Trophoblast cell (in vitro differentiated cells and primary cell): Measurements from ENCODE around the gene SNCG.

Experiments
- DNase-seq, 2 donors: peaks; one replicate each; pipeline ENCODE4 v3.0.0-alpha.2; 2016
- H2AFZ ChIP-seq: 2 replicates; pipeline ENCODE4 v1.6.1; 2013; ENCODE audit warnings: low read length, moderate library complexity, mild to moderate bottlenecking; ENCODE audit not compliant: insufficient read depth, poor library complexity
- H2AK5ac ChIP-seq: 2 replicates; pipeline ENCODE4 v1.6.1; 2013; ENCODE audit warnings: mild to moderate bottlenecking, low read length
- H2BK120ac ChIP-seq: 2 replicates; pipeline ENCODE4 v1.6.1; 2013; ENCODE audit warnings: low read length, mild to moderate bottlenecking, moderate library complexity; ENCODE audit not compliant: insufficient read depth, poor library complexity
- H2BK12ac ChIP-seq: 2 replicates; pipeline ENCODE4 v1.6.1; 2013; ENCODE audit warnings: mild to moderate bottlenecking, low read length, moderate library complexity
- H2BK5ac ChIP-seq: 2 replicates; pipeline ENCODE4 v1.6.1; 2013; ENCODE audit warnings: low read length, low read depth, moderate library complexity, mild to moderate bottlenecking; ENCODE audit not compliant: poor library complexity
- H3K14ac ChIP-seq: 2 replicates; pipeline ENCODE4 v1.6.1; 2013; ENCODE audit warnings: mild to moderate bottlenecking, low read length
- H3K18ac ChIP-seq: 2 replicates; pipeline ENCODE4 v1.6.1; 2013; ENCODE audit warnings: mild to moderate bottlenecking, low read length
- H3K23ac ChIP-seq: 2 replicates; pipeline ENCODE4 v1.6.1; 2013; ENCODE audit warnings: low read length
- H3K27ac ChIP-seq: 2 replicates; pipeline ENCODE4 v1.5.1; 2013; ENCODE audit warnings: low read depth, mild to moderate bottlenecking, inconsistent platforms, low read length, moderate library complexity
- H3K27me3 ChIP-seq: 2 replicates; pipeline ENCODE4 v1.6.1; 2013; ENCODE audit warnings: inconsistent platforms, mild to moderate bottlenecking, low read length, moderate library complexity; ENCODE audit not compliant: insufficient read depth
- H3K36me3 ChIP-seq, 2 experiments: 1 replicate in 1 of 2; 2 replicates in 1 of 2; pipeline ENCODE4 v1.6.1; 2013; ENCODE audit warnings: low read length in 2 of 2, mild to moderate bottlenecking in 2 of 2, moderate library complexity in 1 of 2; ENCODE audit not compliant: insufficient read depth in 2 of 2, control insufficient read depth in 1 of 2
- H3K4ac ChIP-seq: 2 replicates; pipeline ENCODE4 v1.6.1; 2013; ENCODE audit warnings: low read depth, mild to moderate bottlenecking, low read length, moderate library complexity
- H3K4me1 ChIP-seq, 2 experiments: 1 replicate in 1 of 2; 2 replicates in 1 of 2; pipeline ENCODE4 v1.6.1; 2013; ENCODE audit warnings: low read length in 2 of 2, mild to moderate bottlenecking in 2 of 2, moderate library complexity in 1 of 2; ENCODE audit not compliant: insufficient read depth in 2 of 2, control insufficient read depth in 1 of 2
- H3K4me2 ChIP-seq: 2 replicates; pipeline ENCODE4 v1.6.1; 2013; ENCODE audit warnings: inconsistent platforms, mild to moderate bottlenecking, low read length, moderate library complexity
- H3K4me3 ChIP-seq: 2 replicates; pipeline ENCODE4 v1.5.1; 2013; ENCODE audit warnings: mild to moderate bottlenecking, low read depth, low read length, inconsistent platforms
- H3K79me1 ChIP-seq: one replicate; pipeline ENCODE4 v1.6.1; 2013; ENCODE audit warnings: low read length
- H3K79me2 ChIP-seq: 2 replicates; pipeline ENCODE4 v1.6.1; 2013; ENCODE audit warnings: low read length, mild to moderate bottlenecking; ENCODE audit not compliant: control insufficient read depth, insufficient read depth, poor library complexity
- H3K9ac ChIP-seq: 2 replicates; pipeline ENCODE4 v1.6.1; 2013; ENCODE audit warnings: mild to moderate bottlenecking, low read length
- H3K9me3 ChIP-seq: 2 replicates; pipeline ENCODE4 v1.6.1; 2013; ENCODE audit warnings: low read depth, mild to moderate bottlenecking, control low read depth, inconsistent platforms, low read length; ENCODE audit not compliant: insufficient read depth
- H4K12ac ChIP-seq: 2 replicates; pipeline ENCODE4 v1.6.1; 2013; ENCODE audit warnings: low read depth, mild to moderate bottlenecking, low read length, moderate library complexity
- H4K8ac ChIP-seq: 2 replicates; pipeline ENCODE4 v1.6.1; 2013; ENCODE audit warnings: low read depth, mild to moderate bottlenecking, low read length, moderate library complexity
- H4K91ac ChIP-seq: one replicate; pipeline ENCODE4 v1.6.1; 2013; ENCODE audit warnings: low read depth, mild to moderate bottlenecking, low read length, moderate library complexity
- WGBS: extraction: QIAGEN DNeasy Blood & Tissue Kit; methylation state at CpG from one replicate; pipeline ENCODE4 v1.1.7; 2013; ENCODE audit warnings: missing lambda C conversion rate; ENCODE audit not compliant: insufficient read length, insufficient coverage; ENCODE audit errors: extremely low coverage; 5-methylcytosine and 5-hydroxymethylcytosine counted together

The SNCG gene

DNA sequence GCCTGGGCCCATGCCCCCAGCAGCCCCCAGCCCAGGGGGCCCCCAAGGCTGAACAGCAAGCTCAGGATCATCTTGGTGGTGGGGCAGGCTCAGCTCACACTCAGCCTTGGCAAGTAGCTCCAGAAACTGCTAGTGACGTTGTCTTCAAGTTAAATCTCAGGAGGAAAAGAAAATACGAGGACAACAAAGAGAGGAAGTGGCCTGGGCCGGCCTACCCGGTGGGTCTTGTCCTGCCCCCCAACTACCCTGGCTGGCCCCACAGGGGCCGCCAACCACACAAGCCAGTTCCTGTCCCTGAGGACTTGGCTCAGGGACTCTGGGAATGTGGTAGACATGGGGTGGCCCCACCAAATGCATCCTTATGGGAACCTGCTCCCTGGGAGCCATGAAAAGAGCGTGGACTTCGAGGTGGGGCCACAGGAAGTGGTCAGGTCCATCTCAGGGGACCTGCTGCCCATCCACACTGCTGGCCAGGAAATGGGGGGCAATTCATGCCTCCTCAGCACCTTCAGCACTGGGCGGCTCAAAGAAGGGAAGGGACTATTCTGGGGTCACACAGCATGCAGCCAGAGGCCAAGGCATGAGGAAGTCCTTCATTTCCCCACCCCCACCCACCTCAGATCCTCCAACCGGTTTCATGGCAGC lies 806 bp upstream of the SNCG start, which contains the start of gene MMRN2:
MMRN2 (minus strand) TSS at position 145 of the 645 bp plus-strand sequence; CDS start at position 71, 74 bp downstream.
- H2AK5ac ChIP-seq, result peak within 1 kb of the TSS; percentile 48
- DNase-seq, result no peak
- no peak within 1 kb of the TSS for H2AFZ ChIP-seq
- no peak within 1 kb of the TSS for H3K4ac ChIP-seq
- no peak within 1 kb of the TSS for H4K12ac ChIP-seq
- peaks cover 34 to 45% of the 10 kb centered on the region in 2 experiments for H3K4me1 ChIP-seq
- H3K14ac ChIP-seq, result peak within 1 kb of the TSS; percentile 26
- no peak within 1 kb of the TSS for H2BK5ac ChIP-seq
- no peak within 1 kb of the TSS for H3K18ac ChIP-seq
- no peaks in the 10 kb centered on the region for H3K36me3 ChIP-seq
- peak within 1 kb of the TSS; percentile 44 for H2BK12ac ChIP-seq
- peak within 1 kb of the TSS; percentile 20 for H4K91ac ChIP-seq
- no peak within 1 kb of the TSS for H3K23ac ChIP-seq
- peaks cover 13% of the 10 kb centered on the region for H3K79me1 ChIP-seq
- WGBS, result no CpG with 5 or more reads among the region's 9 CpGs
- H3K9me3 ChIP-seq, result peaks cover 12% of the 10 kb centered on the region
- H3K9ac ChIP-seq, result no peak within 1 kb of the TSS
- H3K4me2 ChIP-seq, result no peak within 1 kb of the TSS
- H3K27me3 ChIP-seq, result no peaks in the 10 kb centered on the region
- no peak within 1 kb of the TSS for H4K8ac ChIP-seq
- no peak within 1 kb of the TSS for H2BK120ac ChIP-seq
- H3K79me2 ChIP-seq, result peaks cover 2% of the 10 kb centered on the region
- H3K27ac ChIP-seq, result no peak within 1 kb of the TSS
- H3K4me3 ChIP-seq, result no peak within 1 kb of the TSS

DNA sequence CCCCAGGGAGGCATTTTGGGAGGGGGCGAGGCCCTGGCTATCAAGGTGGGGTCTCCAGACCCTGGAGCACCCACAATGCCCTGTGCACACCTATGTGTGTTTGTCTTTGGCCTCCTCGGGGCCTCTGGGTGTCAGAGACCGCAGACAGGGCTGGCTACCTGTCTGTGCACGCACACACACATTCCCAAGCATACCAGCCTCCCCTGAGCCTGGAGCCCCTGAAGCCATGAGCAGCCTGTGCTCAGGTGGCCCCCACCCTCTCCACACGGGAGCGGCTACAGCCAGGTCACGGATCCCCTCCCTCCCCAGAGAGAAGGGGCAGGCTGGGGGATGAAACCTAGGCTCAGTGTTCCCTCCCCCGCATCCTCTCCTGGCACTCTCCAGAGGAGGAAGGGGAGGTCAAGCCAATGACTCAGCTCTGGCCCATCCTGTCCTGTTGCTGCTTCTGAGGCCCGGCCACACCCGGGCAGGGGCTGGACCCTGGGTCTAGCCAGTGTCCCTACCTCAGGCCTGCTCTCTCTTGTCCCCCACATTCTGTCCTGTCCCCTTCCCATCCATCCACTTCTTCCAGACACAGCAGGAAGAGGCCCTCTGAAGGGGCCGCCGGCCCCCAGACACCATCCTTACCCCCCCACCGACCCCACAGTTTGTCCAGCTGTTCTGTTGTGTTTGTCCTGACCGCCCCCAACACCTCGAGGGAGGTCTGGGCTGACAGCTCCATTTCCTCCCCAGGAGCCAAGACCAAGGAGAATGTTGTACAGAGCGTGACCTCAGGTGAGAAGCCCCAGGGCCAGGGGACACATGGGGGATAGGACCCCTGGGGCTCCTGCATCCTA lies 720 bp downstream of the SNCG start:
- no peaks in the 10 kb centered on the region for H3K79me2 ChIP-seq
- peaks cover 29 to 39% of the 10 kb centered on the region in 2 experiments for H3K4me1 ChIP-seq
- H4K8ac ChIP-seq, result peak overlapping the region; percentile 42
- H2AFZ ChIP-seq, result peak overlapping the region; percentile 0
- H3K14ac ChIP-seq, result peak overlapping the region; percentile 55
- no peak overlapping the region for H3K23ac ChIP-seq
- peak in 1 of 2 donors; percentile 21 for DNase-seq
- no peak overlapping the region for H4K12ac ChIP-seq
- no peak overlapping the region for H3K27ac ChIP-seq
- H3K4ac ChIP-seq, result no peak overlapping the region
- H3K4me3 ChIP-seq, result no peak overlapping the region
- peak overlapping the region; percentile 4 for H2AK5ac ChIP-seq
- no peaks in the 10 kb centered on the region for H3K36me3 ChIP-seq
- peaks cover 6% of the 10 kb centered on the region for H3K9me3 ChIP-seq
- no peak overlapping the region for H2BK5ac ChIP-seq
- no peak overlapping the region for H3K9ac ChIP-seq
- H3K27me3 ChIP-seq, result no peaks in the 10 kb centered on the region
- H3K4me2 ChIP-seq, result no peak overlapping the region
- peak overlapping the region; percentile 27 for H2BK12ac ChIP-seq
- peak overlapping the region; percentile 27 for H3K18ac ChIP-seq
- peak overlapping the region; percentile 69 for H4K91ac ChIP-seq
- peak overlapping the region; percentile 34 for H2BK120ac ChIP-seq
- WGBS, result no CpG with 5 or more reads among the region's 16 CpGs
- H3K79me1 ChIP-seq, result peaks cover 9% of the 10 kb centered on the region

DNA sequence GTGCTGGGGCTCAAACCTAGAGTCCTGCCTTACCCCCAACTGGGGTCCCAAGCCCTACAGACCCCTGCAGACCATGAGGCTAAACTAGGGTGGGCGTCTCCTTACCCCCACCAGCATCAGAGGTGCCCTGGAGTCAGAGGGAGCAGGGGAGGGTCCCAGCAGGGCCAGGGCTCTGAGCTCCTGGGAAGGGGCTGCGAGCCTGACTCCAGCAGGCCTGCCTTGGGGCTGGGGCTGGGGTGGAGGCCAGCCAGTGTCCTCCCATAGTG lies 1.3 kb downstream of the SNCG start:
- Histone ChIP-seq H3K4ac (peak overlapping the region; percentile 13), H3K18ac (peak overlapping the region; percentile 2), H3K23ac (no peak overlapping the region), H3K27me3 (no peaks in the 10 kb centered on the region), H2AFZ (peak overlapping the region; percentile 0), H3K27ac (no peak overlapping the region), H3K14ac (peak overlapping the region; percentile 55), H3K36me3 (no peaks in the 10 kb centered on the region), H3K4me1 (peaks cover 26 to 41% of the 10 kb centered on the region in 2 experiments), H3K4me2 (no peak overlapping the region), H2AK5ac (peak overlapping the region; percentile 90), H4K12ac (no peak overlapping the region), H4K8ac (no peak overlapping the region), H3K9me3 (peaks cover 6% of the 10 kb centered on the region), H2BK12ac (peak overlapping the region; percentile 77), H4K91ac (peak overlapping the region; percentile 69), H3K4me3 (no peak overlapping the region), H2BK5ac (no peak overlapping the region), H2BK120ac (peak overlapping the region; percentile 34), H3K79me1 (peaks cover 9% of the 10 kb centered on the region), H3K79me2 (no peaks in the 10 kb centered on the region), H3K9ac (no peak overlapping the region)
- no CpG with 5 or more reads among the region's 2 CpGs for WGBS
- no peak for DNase-seq

DNA sequence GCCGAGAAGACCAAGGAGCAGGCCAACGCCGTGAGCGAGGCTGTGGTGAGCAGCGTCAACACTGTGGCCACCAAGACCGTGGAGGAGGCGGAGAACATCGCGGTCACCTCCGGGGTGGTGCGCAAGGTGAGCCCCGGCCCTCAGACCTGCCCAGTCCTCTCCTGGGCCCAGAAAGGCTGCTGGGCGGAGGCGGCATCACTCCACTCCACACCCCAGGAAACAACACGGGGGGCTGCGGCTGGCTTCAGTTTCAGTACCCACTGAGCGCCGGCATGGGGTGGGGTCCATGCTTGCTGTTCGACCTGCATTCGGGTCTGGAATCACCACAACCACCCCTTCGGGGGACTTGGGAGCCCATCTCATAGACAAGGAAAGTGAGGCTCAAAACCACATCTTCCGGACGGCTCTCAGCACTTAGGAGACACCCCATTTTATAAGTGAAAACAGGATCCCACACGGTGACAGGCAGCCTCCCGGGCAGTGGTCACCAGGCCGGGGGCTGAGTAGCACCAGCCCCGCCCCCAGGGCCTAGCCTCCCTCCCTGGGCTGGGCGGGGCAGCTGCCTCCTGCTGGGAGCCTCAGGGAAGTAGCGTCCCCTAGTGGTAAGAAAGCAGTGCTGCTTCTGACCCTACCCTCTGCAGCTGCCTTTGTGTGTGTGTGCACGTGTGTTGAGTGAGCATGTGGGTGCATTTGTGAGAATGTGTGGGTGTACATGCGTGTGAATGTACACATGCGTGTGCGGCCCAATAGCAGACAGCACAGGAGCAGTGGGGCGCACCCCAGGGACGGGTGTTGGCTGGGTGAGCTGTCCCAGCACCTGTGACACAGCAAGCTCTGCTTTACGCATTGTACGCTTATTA lies 1.8 kb downstream of the SNCG start:
- H3K23ac ChIP-seq, result no peak overlapping the region
- peak overlapping the region; percentile 55 for H3K14ac ChIP-seq
- peak; percentile 44 to 62 for DNase-seq
- no peaks in the 10 kb centered on the region for H3K36me3 ChIP-seq
- H2BK120ac ChIP-seq, result peak overlapping the region; percentile 34
- peak overlapping the region; percentile 69 for H4K91ac ChIP-seq
- H3K27ac ChIP-seq, result no peak overlapping the region
- no peak overlapping the region for H4K12ac ChIP-seq
- H3K4ac ChIP-seq, result peak overlapping the region; percentile 13
- peaks cover 6% of the 10 kb centered on the region for H3K9me3 ChIP-seq
- H2BK12ac ChIP-seq, result peak overlapping the region; percentile 77
- H3K4me3 ChIP-seq, result no peak overlapping the region
- no CpG with 5 or more reads among the region's 37 CpGs for WGBS
- peaks cover 9% of the 10 kb centered on the region for H3K79me1 ChIP-seq
- peak overlapping the region; percentile 90 for H2AK5ac ChIP-seq
- no peak overlapping the region for H3K9ac ChIP-seq
- peaks cover 21 to 36% of the 10 kb centered on the region in 2 experiments for H3K4me1 ChIP-seq
- no peaks in the 10 kb centered on the region for H3K79me2 ChIP-seq
- peak overlapping the region; percentile 0 for H2AFZ ChIP-seq
- no peak overlapping the region for H3K4me2 ChIP-seq
- H3K18ac ChIP-seq, result peak overlapping the region; percentile 2
- H4K8ac ChIP-seq, result no peak overlapping the region
- H3K27me3 ChIP-seq, result no peaks in the 10 kb centered on the region
- H2BK5ac ChIP-seq, result no peak overlapping the region
